KMS-11 (cell line): ENCODE measurements around the gene DLG2.
"Not testable (repeated sequence)": the region's sequence is repeated elsewhere in the genome, so short reads cannot be mapped to it uniquely, and the experiment has no call there.

ENCODE experiments used
- H2AFZ ChIP-seq: fragments of 200-600 bp; sonication (generic); 2 replicates; pipeline ENCODE4 v1.6.1; 2016; ENCODE audit warnings: antibody characterized with exemption, mixed run types, low read depth
- H3K27ac ChIP-seq: fragments of 200-600 bp; sonication (generic); 2 replicates; pipeline ENCODE4 v1.6.1; 2016; ENCODE audit warnings: mild to moderate bottlenecking, mixed run types
- H3K27me3 ChIP-seq: fragments of 200-600 bp; sonication (generic); 2 replicates; pipeline ENCODE4 v1.6.1; 2017; ENCODE audit warnings: mild to moderate bottlenecking, low read depth, mixed run types, moderate library complexity; ENCODE audit not compliant: insufficient read depth
- H3K36me3 ChIP-seq: fragments of 200-600 bp; sonication (generic); 2 replicates; pipeline ENCODE4 v1.6.1; 2017; ENCODE audit warnings: mild to moderate bottlenecking, mixed run types; ENCODE audit not compliant: insufficient read depth
- H3K4me1 ChIP-seq: fragments of 200-600 bp; sonication (generic); 2 replicates; pipeline ENCODE4 v1.6.1; 2016; ENCODE audit warnings: mild to moderate bottlenecking, low read depth, mixed run types; ENCODE audit not compliant: poor library complexity, severe bottlenecking
- H3K4me2 ChIP-seq: fragments of 200-600 bp; sonication (generic); 2 replicates; pipeline ENCODE4 v1.7.0; 2016; ENCODE audit warnings: mild to moderate bottlenecking, mixed run types
- H3K4me3 ChIP-seq: fragments of 200-600 bp; sonication (generic); IDR thresholded peaks from 2 replicates; pipeline ENCODE4 v1.6.1; 2017; ENCODE audit warnings: low read depth, low read length, mixed read lengths; ENCODE audit not compliant: insufficient read depth
- H3K79me2 ChIP-seq: fragments of 200-600 bp; sonication (generic); 2 replicates; pipeline ENCODE4 v1.6.1; 2016; ENCODE audit warnings: low read depth, mixed run types; ENCODE audit not compliant: insufficient read depth
- H3K9ac ChIP-seq: fragments of 200-600 bp; sonication (generic); 2 replicates; pipeline ENCODE4 v1.6.1; 2016; ENCODE audit warnings: mild to moderate bottlenecking, mixed run types
- H4K20me1 ChIP-seq: fragments of 200-600 bp; sonication (generic); 2 replicates; pipeline ENCODE4 v1.6.1; 2016; ENCODE audit warnings: mild to moderate bottlenecking, mixed run types; ENCODE audit not compliant: insufficient read depth
- TF ChIP-seq, protein P1 (sequence below): fragments of 200-600 bp; sonication (generic); conservative IDR thresholded peaks from 2 replicates; pipeline ENCODE4 v1.6.1; 2017; ENCODE audit warnings: low read depth, mild to moderate bottlenecking, antibody characterized with exemption, low read length, moderate library complexity, mixed read lengths

DLG2 gene

DNA sequence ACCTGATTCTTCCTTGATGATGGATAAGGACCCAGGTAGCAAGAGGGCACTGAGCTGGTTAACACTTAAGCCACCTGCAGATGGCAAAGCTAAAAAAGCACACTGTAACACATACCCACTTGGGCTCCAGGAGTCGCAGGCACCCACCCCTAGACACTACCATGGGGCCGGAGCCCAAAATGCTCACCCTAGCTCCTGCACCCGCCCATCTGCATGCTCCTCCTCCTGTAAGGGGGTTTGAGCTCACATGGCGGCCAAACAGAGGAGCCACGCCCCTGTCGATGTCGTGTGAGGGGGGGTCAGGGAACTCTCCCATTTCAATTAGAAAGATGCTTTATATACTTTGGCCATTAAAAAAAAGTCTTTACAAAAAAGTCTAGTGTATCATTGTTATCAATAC is 370.7 kb downstream of the DLG2 start:
- H3K27ac ChIP-seq, result no peak overlapping the region
- H3K9ac ChIP-seq, result no peak overlapping the region
- no peaks in the 10 kb centered on the region for H3K79me2 ChIP-seq
- no peaks in the 10 kb centered on the region for H4K20me1 ChIP-seq
- no peaks in the 10 kb centered on the region for H3K4me1 ChIP-seq
- H3K4me3 ChIP-seq, result no peak overlapping the region
- H3K4me2 ChIP-seq, result no peak overlapping the region
- TF ChIP-seq, protein P1, sequence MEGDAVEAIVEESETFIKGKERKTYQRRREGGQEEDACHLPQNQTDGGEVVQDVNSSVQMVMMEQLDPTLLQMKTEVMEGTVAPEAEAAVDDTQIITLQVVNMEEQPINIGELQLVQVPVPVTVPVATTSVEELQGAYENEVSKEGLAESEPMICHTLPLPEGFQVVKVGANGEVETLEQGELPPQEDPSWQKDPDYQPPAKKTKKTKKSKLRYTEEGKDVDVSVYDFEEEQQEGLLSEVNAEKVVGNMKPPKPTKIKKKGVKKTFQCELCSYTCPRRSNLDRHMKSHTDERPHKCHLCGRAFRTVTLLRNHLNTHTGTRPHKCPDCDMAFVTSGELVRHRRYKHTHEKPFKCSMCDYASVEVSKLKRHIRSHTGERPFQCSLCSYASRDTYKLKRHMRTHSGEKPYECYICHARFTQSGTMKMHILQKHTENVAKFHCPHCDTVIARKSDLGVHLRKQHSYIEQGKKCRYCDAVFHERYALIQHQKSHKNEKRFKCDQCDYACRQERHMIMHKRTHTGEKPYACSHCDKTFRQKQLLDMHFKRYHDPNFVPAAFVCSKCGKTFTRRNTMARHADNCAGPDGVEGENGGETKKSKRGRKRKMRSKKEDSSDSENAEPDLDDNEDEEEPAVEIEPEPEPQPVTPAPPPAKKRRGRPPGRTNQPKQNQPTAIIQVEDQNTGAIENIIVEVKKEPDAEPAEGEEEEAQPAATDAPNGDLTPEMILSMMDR, result no peak
- no peaks in the 10 kb centered on the region for H3K27me3 ChIP-seq
- H2AFZ ChIP-seq, result no peak overlapping the region
- H3K36me3 ChIP-seq, result no peaks in the 10 kb centered on the region

- TF ChIP-seq, protein P1, result no peak
- no peak overlapping the region for H3K27ac ChIP-seq
Measured at GRCh38 chr11:85249482-85249881, 377.7 kb downstream of the DLG2 start.

GRCh38 chr11:85247797-85248196 is 379.3 kb downstream of the DLG2 start:
- Histone ChIP-seq H4K20me1 (no peaks in the 10 kb centered on the region), H2AFZ (no peak overlapping the region), H3K79me2 (no peaks in the 10 kb centered on the region), H3K27ac (no peak overlapping the region), H3K4me3 (no peak overlapping the region), H3K27me3 (no peaks in the 10 kb centered on the region), H3K9ac (no peak overlapping the region), H3K36me3 (no peaks in the 10 kb centered on the region), H3K4me1 (no peaks in the 10 kb centered on the region), H3K4me2 (no peak overlapping the region)
- TF ChIP-seq, protein P1, result no peak

More at GRCh38 chr11:85249482-85249881, 377.7 kb downstream of the DLG2 start:
- no peak overlapping the region for H3K4me2 ChIP-seq
- no peaks in the 10 kb centered on the region for H3K4me1 ChIP-seq
- H3K27me3 ChIP-seq, result no peaks in the 10 kb centered on the region
- no peak overlapping the region for H3K4me3 ChIP-seq
- no peaks in the 10 kb centered on the region for H3K36me3 ChIP-seq
- H2AFZ ChIP-seq, result no peak overlapping the region
- no peak overlapping the region for H3K9ac ChIP-seq
- no peaks in the 10 kb centered on the region for H3K79me2 ChIP-seq
- no peaks in the 10 kb centered on the region for H4K20me1 ChIP-seq

DNA sequence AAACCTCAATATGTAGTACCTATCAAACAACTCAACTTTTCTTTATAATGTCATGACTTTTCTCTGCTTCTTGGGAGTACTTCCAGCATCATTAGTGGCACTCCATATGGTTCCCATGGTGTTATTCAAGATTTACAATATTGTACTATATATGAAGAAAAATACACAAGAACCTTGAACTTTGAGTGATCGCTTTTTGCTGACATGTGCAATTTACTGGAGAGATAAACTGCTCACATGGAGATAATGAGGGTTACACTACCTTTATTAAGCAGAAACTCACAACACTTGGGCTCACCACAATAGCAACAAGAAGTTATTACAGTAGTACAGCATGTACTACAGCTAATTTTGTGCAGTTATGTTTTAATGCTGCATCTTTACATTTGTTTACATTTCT is 388.2 kb downstream of the DLG2 start:
- Histone ChIP-seq H3K79me2 (no peaks in the 10 kb centered on the region), H3K27me3 (no peaks in the 10 kb centered on the region), H2AFZ (no peak overlapping the region), H3K36me3 (no peaks in the 10 kb centered on the region), H3K4me1 (no peaks in the 10 kb centered on the region), H3K9ac (no peak overlapping the region), H3K4me3 (no peak overlapping the region), H4K20me1 (no peaks in the 10 kb centered on the region), H3K27ac (no peak overlapping the region), H3K4me2 (no peak overlapping the region)
- TF ChIP-seq, protein P1, result no peak

DNA sequence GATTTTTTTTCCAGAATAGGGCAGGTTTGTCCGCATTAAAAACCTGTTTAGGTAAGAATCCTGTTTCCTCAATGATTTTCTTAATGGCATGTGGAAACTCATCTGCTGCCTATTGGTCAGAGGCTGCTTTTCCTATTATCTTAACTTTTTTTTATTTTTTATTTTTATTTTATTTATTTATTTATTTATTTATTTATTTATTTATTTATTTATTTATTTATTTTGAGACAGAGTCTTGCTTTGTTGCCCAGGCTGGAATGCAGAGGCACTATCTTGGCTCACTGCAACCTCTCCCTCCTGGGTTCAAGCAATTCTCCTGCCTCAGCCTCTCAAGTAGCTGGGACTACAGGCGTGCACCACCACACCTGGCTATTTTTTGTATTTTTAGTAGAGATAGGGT is 389.1 kb downstream of the DLG2 start:
- not testable (repeated sequence) for H4K20me1 ChIP-seq, H3K9ac ChIP-seq, H3K4me2 ChIP-seq, H3K36me3 ChIP-seq, H3K79me2 ChIP-seq, H3K4me3 ChIP-seq, H2AFZ ChIP-seq, H3K27ac ChIP-seq, H3K4me1 ChIP-seq, H3K27me3 ChIP-seq
